Measurements from ENCODE around the gene TPST2.
"Not testable (repeated sequence)": the region's sequence is repeated elsewhere in the genome, so short reads cannot be mapped to it uniquely, and the experiment has no call there.

Gene TPST2

DNA sequence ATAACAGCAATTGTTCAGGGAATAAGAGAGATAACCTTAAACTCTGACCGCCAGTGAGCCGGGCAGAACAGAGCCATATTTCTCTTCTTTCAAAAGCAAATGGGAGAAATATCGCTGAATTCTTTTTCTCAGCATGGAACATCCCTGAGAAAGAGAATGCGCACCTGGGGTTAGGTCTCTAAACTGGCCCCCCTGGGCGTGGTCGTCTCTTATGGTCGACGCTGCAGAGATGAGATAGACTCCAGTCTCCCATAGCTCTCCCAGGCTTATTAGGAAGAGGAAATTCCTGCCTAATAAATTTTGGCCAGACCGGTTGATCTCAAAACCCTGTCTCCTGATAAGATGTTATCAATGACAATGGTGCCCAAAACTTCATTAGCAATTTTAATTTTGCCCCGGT lies 23.8 kb upstream of the TPST2 start:
- not testable (repeated sequence) for DNase-seq (ENCODE audit: low read depth, low spot score); H3K4me3 ChIP-seq (ENCODE audit: low read length)

DNA sequence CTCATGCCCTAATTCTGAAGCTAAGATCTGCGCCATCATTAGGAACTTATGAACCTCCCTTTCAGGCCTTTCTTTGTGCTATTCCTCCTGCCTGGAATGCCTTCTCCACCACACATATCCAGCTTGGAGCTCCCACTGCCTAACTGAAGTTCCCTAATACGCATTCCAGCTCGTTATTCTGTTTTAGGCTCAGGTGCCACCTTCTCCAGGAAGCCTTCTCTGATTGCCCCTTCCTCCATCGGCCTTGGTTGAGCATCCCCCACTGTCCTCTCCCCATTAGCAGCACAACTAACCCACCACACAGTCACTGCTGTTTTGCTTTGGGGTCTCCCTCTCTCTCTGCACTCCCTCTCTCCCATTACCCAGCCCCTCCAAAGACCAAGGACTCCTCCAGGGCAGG lies 22.7 kb upstream of the TPST2 start:
- H3K4me3 ChIP-seq (ENCODE audit: low read length), result no peak overlapping the region
- no peak for DNase-seq (ENCODE audit: low read depth, low spot score)

DNA sequence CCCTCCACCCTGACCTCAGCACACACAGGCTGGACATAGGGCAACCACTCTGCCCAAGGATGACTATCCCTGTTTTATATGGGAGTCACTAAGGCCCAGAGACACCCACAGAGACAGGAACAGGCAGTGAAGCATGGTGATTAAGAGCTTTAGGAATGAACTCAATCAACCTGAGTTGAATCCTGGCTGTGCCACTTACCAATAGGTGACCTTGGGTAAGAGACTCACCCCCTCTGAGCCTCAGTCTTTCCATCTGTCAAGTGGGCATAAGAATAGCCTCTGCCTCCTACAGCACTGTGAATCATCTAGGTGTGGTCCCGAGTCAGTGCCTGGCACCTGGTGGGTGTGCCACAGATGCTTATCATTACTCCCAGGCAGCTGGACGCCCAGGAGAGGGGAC lies 21.1 kb upstream of the TPST2 start:
- H3K4me3 ChIP-seq (ENCODE audit: low read length), result no peak overlapping the region
- DNase-seq (ENCODE audit: low read depth, low spot score), result no peak

DNA sequence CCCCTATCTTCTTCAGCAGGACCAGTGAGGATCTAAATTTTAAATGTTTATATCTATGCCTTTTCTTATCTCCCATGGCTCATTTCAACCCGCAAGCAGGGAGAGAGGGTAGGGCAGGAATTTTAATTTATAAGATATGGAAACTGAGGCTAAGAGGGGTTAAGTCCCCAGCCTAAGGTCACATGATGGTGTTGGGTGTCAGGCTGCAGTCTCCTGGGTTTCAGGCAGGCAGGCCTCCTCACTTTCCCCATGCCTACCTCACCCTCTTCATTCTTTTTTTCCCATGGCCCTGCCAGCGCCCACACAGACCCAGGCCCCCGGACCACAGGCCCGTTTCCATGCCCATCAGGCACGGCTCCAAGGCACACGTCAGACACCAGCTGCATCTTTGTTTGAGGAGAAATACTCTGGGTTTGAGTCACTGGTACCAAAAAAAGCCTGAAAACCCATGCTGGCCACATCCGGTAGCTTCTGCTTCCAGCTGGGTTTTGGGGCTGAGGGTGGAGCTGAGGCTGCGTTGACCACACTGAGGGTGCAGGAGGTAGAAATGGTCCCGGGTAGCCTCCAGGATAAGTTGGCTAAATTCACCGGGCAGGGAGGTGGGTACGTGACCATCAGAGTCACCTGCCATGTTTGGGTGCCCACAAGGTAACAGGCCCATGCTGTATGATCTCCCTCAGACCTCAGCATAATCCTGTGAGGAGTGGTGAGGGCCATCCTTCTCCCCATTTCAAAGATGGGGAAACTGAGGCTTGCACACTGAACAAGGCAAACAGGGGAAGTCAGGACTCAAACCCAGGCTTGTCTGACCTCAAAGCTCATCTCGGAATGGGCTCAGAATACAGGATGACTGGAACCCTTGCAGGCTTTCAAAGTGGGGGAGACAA lies 20.4 kb upstream of the TPST2 start:
- DNase-seq (ENCODE audit: low read depth, low spot score), result peak; percentile 69
- no peak overlapping the region for H3K4me3 ChIP-seq (ENCODE audit: low read length)

DNA sequence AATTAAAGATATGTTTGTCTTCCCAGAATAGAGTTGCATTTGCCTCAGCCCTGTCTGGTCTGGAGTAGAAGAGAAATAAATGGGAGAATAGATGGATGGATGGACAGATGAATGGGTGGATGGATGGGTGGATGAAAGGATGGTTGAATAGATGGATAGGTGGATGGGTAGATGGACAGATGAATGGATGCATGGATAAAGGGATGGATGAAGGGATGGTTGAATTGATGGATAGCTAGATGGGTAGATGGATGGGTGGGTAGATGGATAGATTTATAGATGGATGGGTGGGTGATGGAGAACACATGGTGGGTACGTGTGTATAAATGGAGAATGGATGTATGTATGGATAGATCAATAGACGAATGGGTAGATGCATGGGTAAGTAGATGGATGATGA lies 19.4 kb upstream of the TPST2 start:
- H3K4me3 ChIP-seq (ENCODE audit: low read length), result no peak overlapping the region
- no peak for DNase-seq (ENCODE audit: low read depth, low spot score)

DNA sequence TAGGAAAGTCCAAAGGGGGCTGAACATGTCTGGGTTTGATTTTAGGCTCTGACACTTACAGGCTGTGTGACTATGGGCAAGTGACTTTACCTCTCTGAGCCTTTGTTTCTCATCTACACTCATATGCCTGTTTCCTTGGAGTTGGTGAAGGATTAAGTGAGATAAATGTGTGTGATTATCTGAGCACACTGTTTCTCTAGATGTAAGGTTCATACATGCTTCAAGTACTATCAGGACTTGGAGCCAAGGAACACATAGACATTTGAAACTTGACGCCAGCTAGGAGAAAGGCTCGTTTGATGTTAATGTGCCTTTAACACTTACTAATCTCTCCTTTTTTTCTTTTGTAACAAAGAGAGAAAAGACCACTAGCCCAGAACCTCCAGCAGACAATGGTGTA lies 18.2 kb upstream of the TPST2 start:
- no peak overlapping the region for H3K4me3 ChIP-seq (ENCODE audit: low read length)
- no peak for DNase-seq (ENCODE audit: low read depth, low spot score)

DNA sequence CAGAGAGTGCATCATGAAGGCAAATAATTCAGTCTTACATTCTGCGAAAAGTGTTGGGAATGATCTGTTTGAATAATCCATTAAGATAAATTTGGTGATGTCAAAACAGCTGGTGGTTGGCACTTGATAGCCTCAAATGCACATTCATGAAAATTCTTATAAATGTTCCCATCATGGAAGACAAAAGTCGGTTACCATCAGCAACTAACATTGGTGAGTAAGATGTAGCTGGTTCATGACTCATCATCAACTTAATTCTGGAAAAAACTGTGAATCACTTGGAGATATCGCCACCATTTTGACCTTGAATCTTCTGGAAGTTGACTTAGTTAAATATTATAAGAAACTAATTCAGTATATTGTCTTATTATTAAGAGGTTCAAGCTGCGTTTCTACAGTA lies 16.7 kb upstream of the TPST2 start:
- no peak for DNase-seq (ENCODE audit: low read depth, low spot score)
- no peak overlapping the region for H3K4me3 ChIP-seq (ENCODE audit: low read length)

DNA sequence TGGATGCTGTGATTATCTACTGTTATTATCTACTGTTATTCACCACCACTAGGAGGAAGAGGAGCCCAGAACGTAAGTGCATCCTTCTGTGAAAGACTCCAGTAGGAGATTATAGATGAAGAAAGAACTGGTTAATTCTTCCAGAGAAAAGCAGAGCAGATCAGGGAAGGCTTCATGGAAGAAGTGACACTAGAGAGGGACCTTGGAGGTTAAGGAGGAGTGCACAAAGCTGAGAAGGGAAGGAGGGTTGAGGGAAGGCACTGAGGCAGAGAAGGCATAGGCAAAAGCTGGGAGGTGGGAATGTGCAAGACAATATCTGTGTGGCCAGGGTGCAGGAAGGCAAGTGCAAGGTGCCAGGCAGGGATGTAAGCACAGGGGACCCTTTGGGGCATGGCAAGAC lies 14.4 kb upstream of the TPST2 start:
- no peak for DNase-seq (ENCODE audit: low read depth, low spot score)
- no peak overlapping the region for H3K4me3 ChIP-seq (ENCODE audit: low read length)

DNA sequence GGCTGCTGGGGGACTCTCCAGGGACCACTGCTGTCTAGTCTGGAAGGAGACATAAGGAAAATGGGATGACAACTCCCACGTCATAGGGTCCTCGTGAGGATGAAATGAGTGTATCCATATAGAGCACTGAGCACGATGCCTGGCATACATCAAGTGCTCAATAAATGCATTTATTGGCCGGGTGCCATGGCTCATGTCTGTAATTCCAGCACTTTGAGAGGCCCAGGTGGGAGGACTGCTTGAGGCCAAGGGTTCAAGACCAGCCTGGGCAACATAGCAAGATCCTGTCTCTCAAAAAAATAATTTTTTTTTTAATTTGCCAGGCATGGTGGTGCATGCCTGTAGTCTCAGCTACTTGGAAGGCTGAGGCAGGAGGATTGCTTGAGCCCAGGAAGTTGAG lies 12.2 kb upstream of the TPST2 start:
- H3K4me3 ChIP-seq (ENCODE audit: low read length), result no peak overlapping the region
- no peak for DNase-seq (ENCODE audit: low read depth, low spot score)

DNA sequence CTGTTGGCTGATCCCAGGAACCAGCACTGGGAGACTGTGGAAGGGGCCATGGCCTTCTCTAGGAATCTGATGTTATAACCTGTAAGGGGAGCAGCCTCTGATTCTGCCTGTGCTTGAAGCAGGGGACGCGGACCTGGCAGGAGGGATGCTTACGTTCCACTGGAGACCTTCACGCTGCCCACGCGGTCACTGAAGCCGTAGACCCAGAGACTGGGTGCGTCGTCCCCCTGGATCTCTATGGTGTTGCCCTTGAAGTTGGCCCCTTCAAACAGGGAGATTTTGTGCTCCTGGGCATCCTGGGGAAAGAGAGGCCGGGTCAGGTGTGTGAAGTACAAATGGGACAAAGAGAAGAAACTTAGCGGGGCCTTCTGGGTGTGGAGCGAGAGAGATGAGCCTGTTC lies 11.8 kb upstream of the TPST2 start:
- H3K4me3 ChIP-seq (ENCODE audit: low read length), result no peak overlapping the region
- no peak for DNase-seq (ENCODE audit: low read depth, low spot score)

DNA sequence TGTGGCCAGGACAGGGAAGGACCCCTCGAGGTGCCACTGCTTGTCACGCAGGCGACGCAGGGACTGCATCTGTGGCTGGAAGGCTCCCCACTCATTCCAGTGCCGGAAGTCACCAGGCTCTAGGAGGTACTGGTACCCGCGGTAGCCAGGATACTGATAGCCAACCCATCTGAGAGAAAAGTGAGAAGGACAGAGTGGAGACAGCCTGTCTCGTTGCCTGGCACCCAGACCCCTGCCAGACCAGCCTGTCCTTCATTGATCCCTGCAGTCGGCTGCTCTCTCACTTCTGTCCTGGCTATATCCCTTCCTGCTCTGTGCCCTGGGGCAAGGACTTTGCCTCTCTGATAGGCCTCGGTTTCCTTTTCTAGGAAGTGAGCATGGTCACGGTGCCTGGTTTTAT lies 9.6 kb upstream of the TPST2 start:
- no peak for DNase-seq (ENCODE audit: low read depth, low spot score)
- H3K4me3 ChIP-seq (ENCODE audit: low read length), result no peak overlapping the region

DNA sequence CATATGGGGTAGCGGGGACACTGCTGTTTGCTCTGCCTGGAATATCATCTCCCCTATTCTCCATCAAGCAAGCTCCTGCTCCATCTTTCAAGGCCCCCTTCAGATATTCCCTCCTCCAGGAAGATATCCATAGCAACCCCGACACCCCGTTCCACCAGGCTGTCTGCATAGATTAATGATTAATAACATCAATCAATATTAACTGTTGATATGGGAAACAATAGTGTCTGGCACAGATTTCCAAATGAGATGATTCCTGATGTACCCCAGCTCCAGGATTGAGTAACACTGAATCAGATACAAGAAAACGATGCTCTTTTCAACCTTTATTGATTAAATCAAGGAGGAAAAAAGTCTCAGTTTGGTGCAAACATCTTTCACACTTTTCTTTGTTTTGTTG lies 7.5 kb upstream of the TPST2 start:
- DNase-seq (ENCODE audit: low read depth, low spot score), result no peak
- H3K4me3 ChIP-seq (ENCODE audit: low read length), result no peak overlapping the region

DNA sequence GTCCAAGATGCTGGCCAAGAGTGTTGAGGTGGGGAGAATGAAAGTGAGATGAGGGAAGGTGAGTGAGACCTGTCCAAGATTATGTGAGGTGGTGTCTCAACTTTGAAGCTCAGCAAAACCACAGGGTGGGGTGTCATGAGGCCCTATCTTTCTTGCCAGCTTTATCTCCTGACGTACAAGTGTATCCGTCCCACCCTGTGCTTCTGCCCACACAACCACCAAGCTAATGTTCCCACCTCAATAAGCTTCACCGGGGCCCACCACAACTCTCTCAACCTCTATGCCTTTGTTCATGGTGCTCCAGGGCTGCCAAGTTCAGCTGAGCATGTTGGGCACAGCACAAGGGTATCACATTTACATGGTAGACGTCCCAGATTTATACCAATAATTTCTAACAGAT lies 7.1 kb upstream of the TPST2 start:
- DNase-seq (ENCODE audit: low read depth, low spot score), result peak; percentile 95
- H3K4me3 ChIP-seq (ENCODE audit: low read length), result no peak overlapping the region

DNA sequence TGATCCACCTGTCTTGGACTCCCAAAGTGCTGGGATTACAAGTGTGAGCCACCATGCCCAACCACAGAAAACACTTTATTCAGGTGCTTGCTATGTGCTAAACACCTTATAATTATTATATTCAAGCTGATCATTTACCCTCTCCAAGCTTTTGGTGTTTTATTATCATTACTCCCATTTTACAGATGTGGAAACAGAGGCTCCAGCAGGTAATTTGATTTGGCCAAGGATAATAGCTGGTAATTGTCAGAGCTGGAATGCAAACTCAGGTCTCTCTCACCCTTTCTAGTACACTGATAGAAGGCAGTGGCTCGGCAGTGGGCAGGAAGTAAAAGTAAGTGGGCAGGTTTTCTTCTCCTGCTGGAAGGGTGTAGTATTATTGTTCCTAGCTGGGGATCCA lies 3.8 kb upstream of the TPST2 start:
- no peak overlapping the region for H3K4me3 ChIP-seq (ENCODE audit: low read length)
- no peak for DNase-seq (ENCODE audit: low read depth, low spot score)

DNA sequence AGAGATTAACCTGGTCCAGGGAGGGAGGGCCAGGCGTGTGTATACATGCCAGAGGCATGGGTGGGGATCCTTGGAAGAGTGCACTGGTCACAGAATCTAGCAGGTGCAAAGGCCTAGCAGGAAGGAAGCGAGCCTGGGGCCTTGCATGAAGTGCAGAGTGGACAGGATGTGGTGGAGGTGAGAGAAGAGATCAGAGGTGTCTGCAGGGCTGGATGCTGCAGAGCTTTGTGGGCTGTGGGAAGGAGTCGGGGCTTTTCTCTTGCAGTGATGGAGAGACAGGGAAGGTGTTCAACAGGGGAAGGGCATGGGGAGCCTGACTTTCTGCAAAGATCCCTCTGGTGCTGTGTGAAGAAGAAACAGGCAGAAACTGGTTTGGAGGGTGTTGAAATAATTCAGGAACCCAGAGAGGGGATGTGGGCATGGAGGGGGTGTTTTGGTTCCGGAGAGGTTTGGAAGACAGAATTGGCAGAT lies 2.5 kb upstream of the TPST2 start:
- DNase-seq (ENCODE audit: low read depth, low spot score), result peak; percentile 73
- H3K4me3 ChIP-seq (ENCODE audit: low read length), result no peak overlapping the region

DNA sequence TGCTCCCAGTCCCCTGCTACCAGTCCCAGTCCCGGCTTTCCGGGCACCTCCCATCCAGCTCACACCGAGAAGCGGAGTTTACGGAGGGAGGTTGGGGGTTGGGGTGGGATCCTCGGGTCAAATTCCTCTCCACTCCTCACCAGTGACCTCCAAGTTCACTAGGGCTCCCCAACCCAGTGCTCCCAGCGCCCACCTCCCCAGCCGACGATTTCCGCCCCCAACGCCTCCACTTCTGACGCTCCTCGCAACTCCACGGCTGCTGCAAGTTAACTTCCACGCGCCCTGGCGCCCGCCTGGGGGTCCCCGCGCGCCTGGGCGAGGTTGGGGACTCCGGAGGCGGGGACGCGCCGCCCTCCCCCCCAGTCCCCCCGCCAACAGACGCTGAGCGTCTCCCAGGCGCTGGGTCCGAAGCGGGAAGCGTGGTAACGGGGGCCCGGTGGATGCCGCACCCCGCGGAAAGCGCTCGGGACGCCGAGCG lies 526 bp downstream of the TPST2 start:
- DNase-seq (ENCODE audit: low read depth, low spot score), result no peak

DNA sequence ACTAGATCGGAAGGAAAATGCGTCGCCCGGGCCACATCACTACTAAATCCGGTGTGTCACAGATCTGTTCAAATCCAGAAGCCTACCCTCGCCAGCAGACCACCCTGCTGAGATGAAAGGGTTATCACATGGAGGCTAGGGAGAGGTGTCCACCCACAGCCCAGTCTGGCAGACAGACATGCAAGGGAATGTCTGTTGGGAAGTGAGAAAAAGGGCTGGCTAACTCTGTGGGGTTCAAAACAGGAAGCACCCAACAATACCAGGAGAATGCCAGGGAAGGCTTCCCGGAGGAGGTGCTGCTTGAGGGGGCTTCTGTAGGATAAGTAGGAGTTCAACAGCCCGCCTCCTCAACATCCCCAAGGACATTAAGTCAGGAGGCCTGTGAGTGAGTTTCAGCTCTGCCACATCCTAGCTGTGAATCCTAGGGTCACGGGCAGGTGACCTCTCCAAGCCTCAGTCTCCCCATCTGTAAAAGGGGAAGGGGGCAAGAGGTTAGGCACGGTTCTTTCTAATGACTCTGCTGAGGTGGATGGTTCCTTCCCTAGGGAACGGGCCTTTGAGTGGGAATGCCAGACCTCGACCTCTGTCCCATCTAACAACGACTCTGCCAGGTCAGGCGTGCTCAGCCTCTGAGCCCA lies 1.1 kb downstream of the TPST2 start:
- no peak for DNase-seq (ENCODE audit: low read depth, low spot score)
- H3K4me3 ChIP-seq (ENCODE audit: low read length), result peak overlapping the region; percentile 57

More for the DNA sequence above, 526 bp downstream of the TPST2 start:
- H3K4me3 ChIP-seq (ENCODE audit: low read length), result peak overlapping the region; percentile 57

DNA sequence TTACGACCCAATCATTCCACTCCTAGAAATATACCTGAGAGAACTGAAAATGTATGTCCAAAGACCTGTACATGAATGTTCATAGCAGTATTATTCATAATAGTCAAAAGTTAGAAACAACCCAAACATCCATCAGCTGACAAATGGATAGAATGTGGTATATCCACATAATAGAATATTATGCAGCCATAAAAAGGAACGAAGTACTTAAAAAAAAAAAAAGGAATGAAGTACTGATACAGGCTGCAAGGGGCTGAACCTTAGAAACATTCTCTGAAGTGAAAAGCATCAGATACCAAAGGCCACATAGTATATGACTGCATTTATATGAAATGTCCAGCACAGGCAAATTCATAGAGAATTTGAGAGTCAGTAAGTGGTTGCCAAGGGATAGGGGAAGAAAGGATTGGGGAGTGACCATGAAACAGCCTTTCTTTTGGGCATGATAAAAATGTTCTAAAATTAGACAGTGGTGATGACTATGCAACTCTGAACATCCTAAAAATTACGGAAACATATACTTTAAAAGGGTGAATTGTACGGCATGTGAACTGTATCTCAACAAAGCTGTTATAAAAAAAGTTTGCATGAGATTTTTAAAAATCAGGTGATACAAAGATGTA lies 1.8 kb downstream of the TPST2 start:
- H3K4me3 ChIP-seq (ENCODE audit: low read length), result no peak overlapping the region
- no peak for DNase-seq (ENCODE audit: low read depth, low spot score)

DNA sequence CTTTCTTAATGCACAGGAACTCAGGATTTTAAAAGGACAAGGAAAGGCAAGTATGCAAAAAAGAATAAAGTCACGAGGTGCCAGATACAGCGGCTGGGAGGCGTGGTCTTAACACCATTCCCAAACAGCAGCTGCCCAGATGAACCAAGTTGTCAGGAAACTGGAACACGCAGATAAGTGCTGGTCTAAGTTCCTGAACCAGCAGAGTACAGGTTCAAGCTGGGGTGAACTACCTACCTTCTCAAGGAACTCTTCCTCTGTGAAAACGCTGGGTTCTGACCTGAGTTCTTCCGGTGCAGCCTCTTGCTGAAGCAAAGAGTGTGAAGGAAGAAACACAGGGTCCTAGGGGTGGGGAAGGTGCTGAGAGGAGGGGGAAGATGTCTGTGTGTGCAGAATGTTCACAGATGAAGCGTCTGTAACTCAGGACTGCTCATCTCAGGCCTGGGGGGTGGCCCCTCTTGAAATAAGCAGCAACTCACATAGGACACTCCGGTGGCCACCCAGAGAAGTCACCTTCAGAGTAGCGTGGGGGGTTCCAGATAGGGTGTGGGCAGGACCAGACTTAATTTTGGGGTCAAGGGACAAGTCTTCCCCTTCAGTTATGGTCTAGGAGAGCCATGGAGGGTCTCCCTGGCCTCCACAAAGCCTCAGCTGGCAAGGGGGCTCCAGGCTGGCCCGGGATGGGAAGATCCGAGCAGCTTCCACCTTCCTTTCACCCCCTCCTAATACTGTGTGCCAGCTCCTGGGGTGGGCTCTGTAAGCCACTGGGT lies 3.2 kb downstream of the TPST2 start:
- DNase-seq (ENCODE audit: low read depth, low spot score), result no peak
- H3K4me3 ChIP-seq (ENCODE audit: low read length), result no peak overlapping the region

All from Jurkat, Clone E6-1 (cell line).